Fibroblast of lung (primary cell): ENCODE measurements around the gene SFSWAP. TPM values are rescaled to one million over a fixed set of nuclear protein-coding genes. Genes with fewer than 3 reads are reported as not detected.

Experiments used
- DNase-seq, 2 donors: peaks; one replicate each; pipeline versions ENCODE4 v3.0.0 to v3.0.0-alpha.2; 2010; ENCODE audit warnings: low read depth in 2 of 2
- H2AFZ ChIP-seq: 2 replicates; pipeline ENCODE4 v1.5.1; 2012; ENCODE audit warnings: low read length, control low read depth, inconsistent platforms
- H3K27ac ChIP-seq: 2 replicates; pipeline ENCODE4 v1.5.1; 2011; ENCODE audit warnings: low read length, control low read depth; ENCODE audit not compliant: insufficient read depth
- H3K27me3 ChIP-seq: 2 replicates; pipeline ENCODE4 v1.5.1; 2011; ENCODE audit warnings: mild to moderate bottlenecking, low read length; ENCODE audit not compliant: control insufficient read depth, insufficient read depth
- H3K36me3 ChIP-seq: 2 replicates; pipeline ENCODE4 v1.5.1; 2011; ENCODE audit warnings: low read length; ENCODE audit not compliant: control insufficient read depth, insufficient read depth
- H3K4me1 ChIP-seq: 2 replicates; pipeline ENCODE4 v1.5.1; 2011; ENCODE audit warnings: low read length; ENCODE audit not compliant: control insufficient read depth, insufficient read depth; ENCODE audit errors: extremely low read depth
- H3K4me2 ChIP-seq: 2 replicates; pipeline ENCODE4 v1.5.1; 2011; ENCODE audit warnings: low read length, control low read depth; ENCODE audit not compliant: insufficient read depth; ENCODE audit errors: extremely low read depth
- H3K4me3 ChIP-seq, 4 experiments: fragments of 200-600 bp in 1 of 4; sonication (generic) in 1 of 4; replicated peaks in 1 of 4; 2 replicates each; pipeline ENCODE4 v1.5.1; 2011 to 2016; ENCODE audit warnings: low read length in 4 of 4, low read depth in 3 of 4, mild to moderate bottlenecking in 3 of 4, control low read depth in 2 of 4, inconsistent platforms in 1 of 4, mixed read lengths in 1 of 4; ENCODE audit not compliant: insufficient read depth in 1 of 4; ENCODE audit errors: control extremely low read depth in 1 of 4
- H3K79me2 ChIP-seq: 2 replicates; pipeline ENCODE4 v1.5.1; 2012; ENCODE audit warnings: mild to moderate bottlenecking, low read length, inconsistent platforms; ENCODE audit not compliant: control insufficient read depth, insufficient read depth
- H3K9ac ChIP-seq: 2 replicates; pipeline ENCODE4 v1.5.1; 2011; ENCODE audit warnings: mild to moderate bottlenecking, low read length, control low read depth; ENCODE audit not compliant: insufficient read depth
- H3K9me3 ChIP-seq: 2 replicates; pipeline ENCODE4 v1.5.1; 2012; ENCODE audit warnings: low read depth, low read length; ENCODE audit not compliant: control insufficient read depth, insufficient read depth
- H4K20me1 ChIP-seq: 2 replicates; pipeline ENCODE4 v1.5.1; 2011; ENCODE audit warnings: low read length; ENCODE audit not compliant: control insufficient read depth, insufficient read depth; ENCODE audit errors: extremely low read depth
- CTCF ChIP-seq, 2 donors: IDR thresholded peaks in 1 of 2; conservative IDR thresholded peaks in 1 of 2; 1 replicate in 1 of 2; 2 replicates in 1 of 2; pipeline ENCODE4 v1.5.1; 2011 to 2012; ENCODE audit warnings: low read length in 2 of 2, control low read depth in 1 of 2, inconsistent platforms in 1 of 2, low read depth in 1 of 2, mild to moderate bottlenecking in 1 of 2
- EZH2 ChIP-seq: IDR thresholded peaks from 2 replicates; pipeline ENCODE4 v1.5.1; 2012; ENCODE audit warnings: low read length, control low read depth, mild to moderate bottlenecking; ENCODE audit errors: missing control alignments
- polyA plus RNA-seq, 2 donors: library from polyadenylated mRNA; depleted of rRNA in 1 of 2; stranded (reverse) in 1 of 2; unstranded in 1 of 2; fragments of >200 nt; gene quantifications; 2 replicates each; pipeline ENCODE4 v1.2.1, GENCODE V29; 2011 to 2012; ENCODE audit warnings: missing spikeins in 1 of 2
- total RNA-seq: library from RNA; depleted of rRNA; stranded (reverse); fragments of >200 nt; gene quantifications from 2 replicates; pipeline ENCODE4 v1.2.1, GENCODE V29; 2014

The SFSWAP gene
- total and polyA plus RNA-seq, 2 donors (not counting 1 experiment from before 2014, with no cell fraction given), result 9.9 to 23.3 TPM

- TF ChIP-seq EZH2, result no peak
- no peak for TF ChIP-seq CTCF (conservative IDR thresholded peaks at IDR 0.05 in 1 of 2, IDR thresholded peaks at IDR 0.05 in 1 of 2; ENCODE audit: low read depth in 1 of 2, low read length in 2 of 2)
- H3K36me3 ChIP-seq, result peaks cover 16% of the 10 kb centered on the region
- H3K27ac ChIP-seq, result no peak overlapping the region
- no peaks in the 10 kb centered on the region for H3K9me3 ChIP-seq
- H3K4me1 ChIP-seq, result no peaks in the 10 kb centered on the region
- no peak overlapping the region for H3K4me2 ChIP-seq
- no peak overlapping the region for H2AFZ ChIP-seq
- no peak overlapping the region for H3K4me3 ChIP-seq
- no peaks in the 10 kb centered on the region for H4K20me1 ChIP-seq
- no peaks in the 10 kb centered on the region for H3K27me3 ChIP-seq
- no peak overlapping the region for H3K9ac ChIP-seq
- no peak for DNase-seq
- H3K79me2 ChIP-seq, result no peaks in the 10 kb centered on the region
These were observed 61.1 kb downstream of the SFSWAP start for GRCh38 chr12:131771965-131772364.

- no peak overlapping the region for H3K27ac ChIP-seq
- H3K4me3 ChIP-seq, result no peak overlapping the region
- no peaks in the 10 kb centered on the region for H3K9me3 ChIP-seq
- no peaks in the 10 kb centered on the region for H3K27me3 ChIP-seq
- H4K20me1 ChIP-seq, result no peaks in the 10 kb centered on the region
- H3K4me1 ChIP-seq, result no peaks in the 10 kb centered on the region
- no peak overlapping the region for H3K4me2 ChIP-seq
- no peak for DNase-seq
- H3K36me3 ChIP-seq, result peaks cover 15% of the 10 kb centered on the region
- no peak overlapping the region for H3K9ac ChIP-seq
- TF ChIP-seq CTCF (conservative IDR thresholded peaks at IDR 0.05 in 1 of 2, IDR thresholded peaks at IDR 0.05 in 1 of 2; ENCODE audit: low read depth in 1 of 2, low read length in 2 of 2), result no peak
- TF ChIP-seq EZH2, result no peak
- no peaks in the 10 kb centered on the region for H3K79me2 ChIP-seq
- H2AFZ ChIP-seq, result no peak overlapping the region
These were observed 62.8 kb downstream of the SFSWAP start for GRCh38 chr12:131773582-131774221.

- H3K9me3 ChIP-seq, result no peaks in the 10 kb centered on the region
- H3K4me3 ChIP-seq, result no peak overlapping the region
- no peaks in the 10 kb centered on the region for H3K27me3 ChIP-seq
- no peak overlapping the region for H3K27ac ChIP-seq
- no peak overlapping the region for H3K4me2 ChIP-seq
- H3K9ac ChIP-seq, result no peak overlapping the region
- H3K36me3 ChIP-seq, result peaks cover 19% of the 10 kb centered on the region
- no peaks in the 10 kb centered on the region for H4K20me1 ChIP-seq
- no peaks in the 10 kb centered on the region for H3K4me1 ChIP-seq
- DNase-seq, result peak in 1 of 2 donors; percentile 42
- no peak for TF ChIP-seq EZH2
- no peak for TF ChIP-seq CTCF (conservative IDR thresholded peaks at IDR 0.05 in 1 of 2, IDR thresholded peaks at IDR 0.05 in 1 of 2; ENCODE audit: low read depth in 1 of 2, low read length in 2 of 2)
- no peak overlapping the region for H2AFZ ChIP-seq
- no peaks in the 10 kb centered on the region for H3K79me2 ChIP-seq
These were observed 63.9 kb downstream of the SFSWAP start for GRCh38 chr12:131774576-131775391.
